HK-2 (cell line): Measurements from ENCODE around the gene PPDPF.

Experiments
- DNase-seq: peaks from one replicate; pipeline ENCODE4 v3.0.0-alpha.2; 2018; ENCODE audit not compliant: unreplicated experiment

PPDPF gene

GRCh38 chr20:63487781-63488241 lies 32.8 kb upstream of the PPDPF start:
- DNase-seq, result no peak

DNA sequence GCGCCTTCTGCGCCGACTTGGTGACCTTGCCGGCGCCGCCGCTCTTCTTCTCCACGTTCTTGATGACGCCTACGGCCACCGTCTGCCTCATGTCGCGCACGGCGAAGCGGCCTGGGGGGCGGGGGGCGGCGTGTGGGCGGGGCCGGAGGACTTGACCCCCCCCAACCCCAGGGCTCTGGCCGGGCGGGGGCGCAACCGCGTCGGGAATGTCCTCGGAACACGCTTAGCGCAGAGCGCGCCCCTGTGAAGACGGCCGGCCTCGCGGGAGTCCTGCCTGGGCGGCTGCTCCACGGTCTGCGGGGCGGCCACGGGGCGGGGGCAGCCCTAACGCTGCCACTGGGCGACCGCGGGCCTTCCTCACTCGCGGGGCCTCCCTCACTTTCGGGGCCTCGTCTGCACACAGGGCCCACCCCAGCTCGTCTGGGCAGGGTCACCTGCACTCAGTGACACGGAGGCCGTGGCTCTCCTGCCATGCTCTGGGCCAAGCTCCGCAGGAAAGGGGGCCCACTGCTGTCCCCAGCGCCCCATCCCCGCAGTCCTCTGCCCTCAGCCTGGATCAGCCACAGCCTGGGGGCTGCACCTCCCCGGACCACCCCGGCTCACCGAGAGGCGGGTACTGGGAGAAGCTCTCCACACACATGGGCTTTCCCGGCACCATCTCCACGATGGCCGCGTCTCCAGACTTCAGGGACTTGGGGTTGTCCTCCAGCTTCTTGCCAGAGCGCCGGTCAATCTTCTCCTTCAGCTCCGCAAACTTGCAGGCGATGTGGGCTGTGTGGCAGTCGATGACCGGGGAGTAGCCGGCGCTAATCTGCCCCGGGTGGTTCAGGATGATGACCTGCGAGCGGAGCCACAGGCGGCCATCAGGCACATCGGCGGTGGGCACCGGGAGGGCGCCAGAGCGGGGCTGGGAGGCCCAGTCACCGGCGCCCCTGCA lies 32.0 kb upstream of the PPDPF start:
- no peak for DNase-seq

DNA sequence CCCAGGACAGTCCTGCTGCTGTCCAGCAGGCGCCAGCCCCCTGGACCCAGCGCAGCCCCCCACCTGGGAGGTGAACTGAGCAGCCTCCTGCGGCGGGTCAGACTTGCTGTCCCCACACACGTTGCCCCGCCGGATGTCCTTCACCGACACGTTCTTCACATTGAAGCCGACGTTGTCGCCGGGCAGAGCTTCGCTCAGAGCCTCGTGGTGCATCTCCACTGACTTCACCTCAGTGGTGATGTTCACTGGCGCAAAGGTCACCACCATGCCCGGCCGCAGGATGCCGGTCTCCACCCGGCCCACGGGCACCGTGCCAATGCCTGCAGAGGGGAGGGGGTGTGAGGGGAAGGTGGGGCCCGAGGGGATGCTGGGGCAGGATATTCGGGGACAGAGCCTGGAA lies 30.1 kb upstream of the PPDPF start:
- no peak for DNase-seq

- DNase-seq, result no peak
Measured at GRCh38 chr20:63491078-63491477, 29.5 kb upstream of the PPDPF start.

DNA sequence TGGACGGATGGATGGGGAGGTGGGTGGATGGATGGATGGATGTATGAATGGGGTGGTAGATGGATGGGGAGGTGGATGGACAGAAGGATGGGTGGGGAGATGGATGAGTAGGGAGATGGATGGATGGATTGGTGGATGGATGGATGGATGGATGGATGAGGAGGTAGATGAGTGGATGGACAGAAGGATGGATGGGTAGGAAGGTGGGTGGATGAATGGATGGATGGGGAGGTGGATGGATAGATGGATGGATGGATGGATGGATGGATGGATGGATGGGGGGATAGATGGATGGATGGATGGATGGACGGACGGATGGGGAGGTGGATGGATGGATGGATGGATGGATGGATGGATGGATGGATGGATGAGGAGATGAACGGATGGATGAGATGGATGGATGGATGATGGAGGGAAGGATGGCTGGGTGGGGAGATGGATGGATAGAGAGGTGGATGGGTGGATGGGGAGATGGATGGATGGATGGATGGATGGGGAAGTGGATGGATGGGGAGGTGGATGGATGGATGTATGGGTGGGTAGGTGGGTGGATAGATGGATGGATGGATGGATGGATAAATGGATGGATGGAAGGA lies 28.8 kb upstream of the PPDPF start:
- no peak for DNase-seq

GRCh38 chr20:63492518-63492917 lies 28.0 kb upstream of the PPDPF start:
- DNase-seq, result no peak

DNA sequence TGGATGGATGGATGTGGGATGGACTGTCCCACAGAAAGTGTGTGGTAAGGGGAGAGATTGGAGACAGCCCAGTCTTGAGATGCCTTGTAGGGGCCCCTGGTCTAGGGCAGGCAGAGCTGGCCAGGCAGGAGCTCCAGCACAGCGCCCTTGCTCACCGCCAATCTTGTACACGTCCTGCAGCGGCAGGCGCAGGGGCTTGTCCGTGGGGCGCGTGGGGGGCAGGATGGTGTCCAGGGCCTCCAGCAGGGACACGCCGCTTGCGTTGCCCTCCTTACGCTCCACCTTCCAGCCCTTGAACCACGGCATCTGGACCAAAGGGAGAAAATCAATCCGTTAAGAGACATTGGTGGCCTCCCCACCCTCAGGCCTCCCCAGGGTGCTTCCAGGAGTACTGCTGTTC lies 27.6 kb upstream of the PPDPF start:
- DNase-seq, result no peak

GRCh38 chr20:63493563-63494020 lies 27.0 kb upstream of the PPDPF start:
- DNase-seq, result no peak

DNA sequence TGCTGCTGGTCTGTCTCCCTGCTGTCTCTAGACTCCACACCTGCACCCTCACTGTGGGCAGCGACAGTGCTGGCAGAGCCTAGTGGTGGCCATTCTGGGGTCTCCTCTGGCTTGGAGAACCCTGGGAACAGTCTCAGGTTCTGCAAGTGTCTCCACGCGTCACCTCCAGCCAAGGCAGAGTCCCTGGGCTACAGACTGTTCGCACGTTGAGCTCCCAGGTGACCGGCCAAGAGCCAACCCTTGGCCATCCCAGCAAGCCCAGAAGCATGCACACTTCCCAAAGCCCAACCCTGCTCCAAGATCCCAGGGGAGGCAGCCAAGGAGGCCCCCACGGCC lies 26.5 kb upstream of the PPDPF start:
- no peak for DNase-seq

- no peak for DNase-seq
Measured at GRCh38 chr20:63494420-63495166, 26.0 kb upstream of the PPDPF start.

- no peak for DNase-seq
Measured at GRCh38 chr20:63495167-63495720, 25.3 kb upstream of the PPDPF start.

DNA sequence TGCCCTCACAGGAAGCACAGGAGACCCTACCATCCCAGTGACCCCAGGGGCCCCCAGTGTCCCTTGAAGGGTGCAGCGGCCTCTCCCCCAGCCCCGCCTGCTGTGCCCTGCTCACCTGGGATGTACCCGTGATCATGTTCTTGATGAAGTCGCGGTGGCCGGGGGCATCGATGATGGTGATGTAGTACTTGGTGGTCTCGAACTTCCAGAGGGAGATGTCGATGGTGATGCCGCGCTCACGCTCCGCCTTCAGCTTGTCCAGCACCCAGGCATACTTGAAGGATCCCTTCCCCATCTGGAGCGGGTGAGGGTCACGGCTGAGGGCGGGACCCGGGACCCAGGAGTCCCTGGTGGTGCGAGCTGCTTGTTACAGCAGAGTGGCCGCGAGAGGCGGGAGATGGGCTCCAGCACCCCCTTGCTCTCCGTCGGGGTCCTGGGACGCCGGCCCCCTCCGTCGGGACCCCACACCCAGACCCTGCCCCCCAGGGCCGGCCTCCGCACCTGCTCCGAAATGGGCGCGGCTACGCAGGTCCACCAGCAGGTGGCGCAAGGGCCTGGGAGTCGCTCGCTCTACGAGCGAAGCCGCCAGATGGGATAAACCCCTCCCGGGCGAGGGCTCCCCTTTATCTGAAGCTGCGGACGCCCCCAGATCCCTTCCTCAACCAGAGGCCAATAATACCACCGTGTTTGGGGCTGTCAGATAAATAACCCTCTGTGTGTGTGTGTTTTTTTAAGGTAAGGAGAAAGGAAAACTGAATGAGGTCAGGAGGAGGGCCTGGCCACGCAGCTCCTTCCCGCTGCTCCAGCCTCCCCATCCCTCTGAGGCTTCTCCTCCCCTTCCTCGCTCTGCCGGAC lies 24.6 kb upstream of the PPDPF start:
- no peak for DNase-seq

- DNase-seq, result no peak
Measured at GRCh38 chr20:63496596-63497120, 23.9 kb upstream of the PPDPF start.

DNA sequence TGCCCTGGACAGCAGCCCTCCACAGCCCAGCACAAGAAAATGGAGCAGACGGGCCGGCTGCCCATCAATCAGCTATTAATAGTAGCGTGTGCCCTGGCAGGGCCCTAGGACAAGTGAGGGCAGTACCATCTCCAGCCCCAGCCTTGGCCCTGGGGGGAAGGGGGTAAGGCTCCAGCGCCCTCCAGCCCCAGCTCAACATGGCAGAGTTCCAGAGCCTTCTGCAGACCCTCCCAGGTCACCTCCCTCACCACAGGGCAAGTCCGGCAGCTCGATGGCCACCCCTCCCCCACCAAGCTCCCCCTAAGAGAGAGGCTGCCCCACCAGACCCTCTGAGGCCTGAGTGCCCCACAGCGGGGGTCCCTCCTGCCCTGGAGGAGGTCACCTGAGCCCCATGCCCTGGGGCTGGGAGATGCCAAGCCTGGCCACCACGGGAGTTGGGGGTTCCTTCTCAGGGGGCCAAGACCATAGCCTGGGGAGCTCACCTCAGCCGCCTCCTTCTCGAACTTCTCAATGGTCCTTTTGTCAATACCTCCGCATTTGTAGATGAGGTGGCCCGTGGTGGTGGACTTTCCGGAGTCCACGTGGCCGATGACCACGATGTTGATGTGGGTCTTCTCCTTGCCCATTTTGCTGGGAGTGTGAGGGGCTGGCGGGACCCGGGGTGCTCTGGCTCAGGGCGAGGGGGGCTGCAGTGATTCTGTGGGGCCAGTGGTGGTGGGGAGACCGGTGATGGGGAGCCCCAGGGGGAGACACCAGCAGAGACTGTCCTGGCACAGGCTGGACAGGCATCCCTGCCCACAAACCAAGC lies 23.2 kb upstream of the PPDPF start:
- DNase-seq, result no peak

DNA sequence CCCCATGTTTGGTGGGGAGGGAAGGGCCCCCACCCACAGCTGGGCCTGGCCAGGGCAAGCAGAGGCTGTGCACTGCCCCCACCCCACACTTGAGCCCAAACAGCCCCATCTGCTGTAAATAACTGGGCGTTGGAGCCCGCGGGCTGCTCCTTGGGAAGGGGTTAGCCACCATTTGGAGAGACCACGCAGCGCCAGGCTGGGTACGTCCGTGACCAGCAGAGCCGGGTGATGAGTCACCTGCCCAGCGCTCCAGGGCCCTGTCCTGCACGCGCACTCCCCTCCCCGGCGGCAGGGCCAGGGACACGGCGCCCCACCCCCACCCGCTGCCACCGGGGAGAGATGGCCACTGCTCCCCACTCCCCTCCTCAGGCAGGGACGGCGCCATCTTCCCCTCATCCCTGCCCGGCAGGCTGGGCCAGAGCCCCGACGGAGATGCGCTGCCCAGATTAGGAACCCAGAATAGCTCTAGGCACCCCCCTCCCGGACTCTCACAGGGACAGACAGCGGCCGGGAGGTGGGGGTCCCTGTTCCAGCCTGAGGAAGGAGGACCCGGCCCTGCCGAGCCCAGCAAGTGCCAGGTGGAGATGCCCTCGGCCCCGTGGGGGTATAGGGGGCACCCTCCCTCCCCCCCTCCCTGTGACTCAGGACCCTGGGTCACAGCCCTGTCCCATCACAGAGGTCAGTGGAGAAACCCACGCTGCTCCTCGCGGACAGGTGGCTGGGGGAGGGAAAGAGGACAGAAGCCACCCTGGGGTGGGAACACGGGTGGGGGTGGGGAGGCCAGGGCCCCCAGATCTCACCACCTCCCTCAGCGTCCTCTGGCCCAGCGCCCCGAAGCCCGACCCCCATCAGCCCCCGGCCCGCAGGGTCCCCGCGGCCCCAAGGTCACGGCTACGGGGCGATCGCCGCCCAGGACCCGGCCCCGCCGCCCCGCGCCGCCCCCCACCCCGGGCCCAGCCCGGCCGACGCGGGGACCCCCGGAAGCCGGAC lies 22.3 kb upstream of the PPDPF start:
- peak; percentile 89 for DNase-seq

DNA sequence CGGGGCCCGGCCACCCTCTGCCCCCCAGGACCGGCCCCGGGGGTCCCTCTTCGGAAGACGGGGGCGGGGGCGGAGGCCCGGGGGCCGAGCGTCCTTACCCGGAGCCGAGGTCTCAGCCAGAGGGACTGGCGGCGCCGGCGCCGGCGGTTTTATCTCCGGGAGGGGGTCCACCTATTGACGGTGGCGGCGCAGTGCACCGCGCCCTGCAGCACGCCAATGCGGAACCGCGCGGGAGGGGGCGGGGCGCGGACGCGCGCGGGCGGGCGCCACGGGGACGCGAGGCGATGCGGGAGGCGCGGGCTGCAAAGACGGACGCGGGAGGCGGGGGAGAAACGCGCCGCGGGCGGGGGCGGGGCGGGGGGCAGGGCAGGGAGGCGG lies 21.6 kb upstream of the PPDPF start, which contains the start of gene EEF1A2:
Gene EEF1A2 (minus strand): TSS at position 124 of the 378 bp plus-strand sequence. CDS start 1,320 bp downstream, outside the sequence.
- DNase-seq, result peak; percentile 71

- no peak for DNase-seq
Measured at GRCh38 chr20:63499338-63499969, 21.1 kb upstream of the PPDPF start.

GRCh38 chr20:63500151-63500901 lies 20.2 kb upstream of the PPDPF start:
- DNase-seq, result no peak
